ENCODE data around the gene PPP2R2C. TPM values are rescaled to one million over a fixed set of nuclear protein-coding genes. Genes with fewer than 3 reads are reported as not detected.

PPP2R2C gene
- total and polyA plus RNA-seq, 10 of the 15 experiments (the other 5 are each of a cell fraction or from before 2014, with no cell fraction given) = 0.13 to 0.15 TPM; not detected in 8

DNA sequence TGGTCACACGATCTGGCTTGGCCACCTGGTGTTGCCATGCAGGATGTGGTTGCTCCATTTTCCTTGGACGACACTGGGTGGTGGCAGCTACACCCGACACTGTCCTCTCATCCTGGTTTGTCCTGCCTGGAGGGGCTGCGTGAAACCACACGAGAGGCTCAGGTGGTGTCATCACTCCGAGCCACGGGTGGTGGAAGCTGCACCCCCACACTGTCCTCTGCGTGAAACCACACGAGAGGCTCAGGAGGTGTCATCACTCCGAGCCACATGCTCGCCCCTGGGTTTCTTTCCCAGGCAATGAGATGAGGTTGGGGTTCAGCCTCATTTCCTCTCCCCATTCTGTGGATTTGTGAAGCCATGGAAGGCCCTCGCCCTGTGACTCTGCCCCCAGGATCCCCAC is 168.5 kb downstream of the PPP2R2C start:
- peaks cover 0 to 4% of the 10 kb centered on the region in 2 experiments; a peak in 1 of 4 replicates for H3K27me3 ChIP-seq (replicated peaks in 1 of 2; ENCODE audit: control insufficient read depth in 2 of 2, insufficient read depth in 2 of 2, low read length in 1 of 2)
- ATAC-seq (no peak), DNase-seq (ENCODE audit: low read depth, low spot score) (no peak), FAIRE-seq (no peak)
- SMC1A ChIA-PET (ENCODE audit: uncharacterized antibody, unreplicated experiment) = no interaction called here
- in situ Hi-C loops (cut with MboI) = no loop called here
- no peak overlapping the region for H3K9ac ChIP-seq (ENCODE audit: control insufficient read depth, insufficient read depth, low read length)
- POLR2A ChIA-PET = no interaction called here
- no TSS peak for BruUV-seq (replicated peaks)
- peaks cover 2% of the 10 kb centered on the region; the same call in 2 of the 3 replicates for H3K9me3 ChIP-seq (replicated peaks; ENCODE audit: control insufficient read depth, insufficient read depth, low read length)
- no peak overlapping the region for H2AFZ ChIP-seq (ENCODE audit: control insufficient read depth, low read depth, low read length)
- H3K4me3 ChIP-seq = no peak overlapping the region
- RAD21 ChIA-PET (ENCODE audit: unreplicated experiment) = no interaction called here
- intact Hi-C loops (cut with micrococcal nuclease; ENCODE audit: unreplicated experiment) = no loop called here
- H3K27ac ChIP-seq (ENCODE audit: control insufficient read depth, insufficient read depth) = no peak overlapping the region
- WGBS (ENCODE audit: insufficient coverage, insufficient replicate concordance, low lambda C conversion rate, missing lambda C conversion rate) = 40% methylated on average over 12 of the region's 12 CpGs
- no peak for TF ChIP-seq SREBF2 (IDR thresholded peaks at IDR 0.05; ENCODE audit: low read length)
- H3K79me2 ChIP-seq (ENCODE audit: control insufficient read depth, insufficient read depth, low read length) = no peaks in the 10 kb centered on the region
- CTCF ChIA-PET = interaction anchor here (1.9 kb wide), 1 partner anchor 27 kb away, joined by 5 read pairs; no protein-coding TSS in a partner anchor
- no peaks in the 10 kb centered on the region for H3K4me1 ChIP-seq (ENCODE audit: control insufficient read depth, insufficient read depth, low read length)
- no peaks in the 10 kb centered on the region for H4K20me1 ChIP-seq (ENCODE audit: control insufficient read depth, insufficient read depth)
- no peaks in the 10 kb centered on the region for H3K36me3 ChIP-seq (ENCODE audit: control insufficient read depth in 2 of 2, insufficient read depth in 2 of 2, low read length in 1 of 2)
- H3K4me2 ChIP-seq (ENCODE audit: control insufficient read depth, insufficient read depth) = no peak overlapping the region

DNA sequence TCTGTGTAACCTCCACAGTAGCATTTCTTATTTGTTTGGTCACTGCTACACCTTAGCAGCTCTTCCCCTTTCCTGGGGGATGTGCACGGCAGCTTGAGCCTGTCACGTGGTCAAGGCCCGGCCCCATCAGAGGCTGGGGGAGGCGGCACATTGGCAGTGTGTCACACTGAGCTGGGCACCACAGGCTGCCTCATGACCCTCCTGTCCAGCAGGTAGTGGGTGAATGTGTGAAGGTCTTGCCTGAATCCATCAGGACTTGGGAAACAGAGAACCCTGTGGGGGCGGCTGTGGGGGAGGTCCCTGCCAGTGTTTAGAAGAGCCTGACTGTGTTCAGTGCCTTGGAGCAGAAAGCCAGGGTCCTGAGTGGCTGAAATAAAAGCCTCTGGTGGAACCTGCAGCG is 169.5 kb downstream of the PPP2R2C start:
- no peaks in the 10 kb centered on the region for H3K36me3 ChIP-seq (ENCODE audit: control insufficient read depth in 2 of 2, insufficient read depth in 2 of 2, low read length in 1 of 2)
- H3K9ac ChIP-seq (ENCODE audit: control insufficient read depth, insufficient read depth, low read length) = no peak overlapping the region
- in situ Hi-C loops (cut with MboI) = no loop called here
- 35% methylated on average over 6 of the region's 6 CpGs for WGBS (ENCODE audit: insufficient coverage, insufficient replicate concordance, low lambda C conversion rate, missing lambda C conversion rate)
- BruUV-seq (replicated peaks) = no TSS peak
- H3K4me2 ChIP-seq (ENCODE audit: control insufficient read depth, insufficient read depth) = no peak overlapping the region
- ATAC-seq = no peak
- H3K4me1 ChIP-seq (ENCODE audit: control insufficient read depth, insufficient read depth, low read length) = no peaks in the 10 kb centered on the region
- ChIA-PET POLR2A (no interaction called here), CTCF (no interaction called here), RAD21 (ENCODE audit: unreplicated experiment) (no interaction called here), SMC1A (ENCODE audit: uncharacterized antibody, unreplicated experiment) (no interaction called here)
- H3K79me2 ChIP-seq (ENCODE audit: control insufficient read depth, insufficient read depth, low read length) = no peaks in the 10 kb centered on the region
- intact Hi-C loops (cut with micrococcal nuclease; ENCODE audit: unreplicated experiment) = no loop called here
- DNase-seq (ENCODE audit: low read depth, low spot score) = no peak
- no peaks in the 10 kb centered on the region for H4K20me1 ChIP-seq (ENCODE audit: control insufficient read depth, insufficient read depth)
- H3K9me3 ChIP-seq (replicated peaks; ENCODE audit: control insufficient read depth, insufficient read depth, low read length) = no peaks in the 10 kb centered on the region
- no peak overlapping the region for H2AFZ ChIP-seq (ENCODE audit: control insufficient read depth, low read depth, low read length)
- no peak for TF ChIP-seq MEF2B (IDR thresholded peaks at IDR 0.05; ENCODE audit: partially characterized antibody, poor library complexity, severe bottlenecking)
- no peak for TF ChIP-seq RAD51 (IDR thresholded peaks at IDR 0.05)
- TF ChIP-seq, protein P1, sequence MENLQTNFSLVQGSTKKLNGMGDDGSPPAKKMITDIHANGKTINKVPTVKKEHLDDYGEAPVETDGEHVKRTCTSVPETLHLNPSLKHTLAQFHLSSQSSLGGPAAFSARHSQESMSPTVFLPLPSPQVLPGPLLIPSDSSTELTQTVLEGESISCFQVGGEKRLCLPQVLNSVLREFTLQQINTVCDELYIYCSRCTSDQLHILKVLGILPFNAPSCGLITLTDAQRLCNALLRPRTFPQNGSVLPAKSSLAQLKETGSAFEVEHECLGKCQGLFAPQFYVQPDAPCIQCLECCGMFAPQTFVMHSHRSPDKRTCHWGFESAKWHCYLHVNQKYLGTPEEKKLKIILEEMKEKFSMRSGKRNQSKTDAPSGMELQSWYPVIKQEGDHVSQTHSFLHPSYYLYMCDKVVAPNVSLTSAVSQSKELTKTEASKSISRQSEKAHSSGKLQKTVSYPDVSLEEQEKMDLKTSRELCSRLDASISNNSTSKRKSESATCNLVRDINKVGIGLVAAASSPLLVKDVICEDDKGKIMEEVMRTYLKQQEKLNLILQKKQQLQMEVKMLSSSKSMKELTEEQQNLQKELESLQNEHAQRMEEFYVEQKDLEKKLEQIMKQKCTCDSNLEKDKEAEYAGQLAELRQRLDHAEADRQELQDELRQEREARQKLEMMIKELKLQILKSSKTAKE (IDR thresholded peaks at IDR 0.05; ENCODE audit: low read depth, poor library complexity, severe bottlenecking) = no peak
- TF ChIP-seq CEBPB (IDR thresholded peaks at IDR 0.05; ENCODE audit: borderline replicate concordance in 1 of 2, low read depth in 2 of 2, low read length in 2 of 2) = no peak
- no peak for TF ChIP-seq RB1 (IDR thresholded peaks at IDR 0.05; ENCODE audit: borderline replicate concordance)
- TF ChIP-seq, protein P2, sequence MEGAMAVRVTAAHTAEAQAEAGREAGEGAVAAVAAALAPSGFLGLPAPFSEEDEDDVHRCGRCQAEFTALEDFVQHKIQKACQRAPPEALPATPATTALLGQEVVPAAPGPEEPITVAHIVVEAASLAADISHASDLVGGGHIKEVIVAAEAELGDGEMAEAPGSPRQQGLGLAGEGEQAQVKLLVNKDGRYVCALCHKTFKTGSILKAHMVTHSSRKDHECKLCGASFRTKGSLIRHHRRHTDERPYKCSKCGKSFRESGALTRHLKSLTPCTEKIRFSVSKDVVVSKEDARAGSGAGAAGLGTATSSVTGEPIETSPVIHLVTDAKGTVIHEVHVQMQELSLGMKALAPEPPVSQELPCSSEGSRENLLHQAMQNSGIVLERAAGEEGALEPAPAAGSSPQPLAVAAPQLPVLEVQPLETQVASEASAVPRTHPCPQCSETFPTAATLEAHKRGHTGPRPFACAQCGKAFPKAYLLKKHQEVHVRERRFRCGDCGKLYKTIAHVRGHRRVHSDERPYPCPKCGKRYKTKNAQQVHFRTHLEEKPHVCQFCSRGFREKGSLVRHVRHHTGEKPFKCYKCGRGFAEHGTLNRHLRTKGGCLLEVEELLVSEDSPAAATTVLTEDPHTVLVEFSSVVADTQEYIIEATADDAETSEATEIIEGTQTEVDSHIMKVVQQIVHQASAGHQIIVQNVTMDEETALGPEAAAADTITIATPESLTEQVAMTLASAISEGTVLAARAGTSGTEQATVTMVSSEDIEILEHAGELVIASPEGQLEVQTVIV (IDR thresholded peaks at IDR 0.05; ENCODE audit: borderline replicate concordance, partially characterized antibody) = no peak
- H3K4me3 ChIP-seq = no peak overlapping the region
- no peak overlapping the region for H3K27ac ChIP-seq (ENCODE audit: control insufficient read depth, insufficient read depth)
- no peak for FAIRE-seq
- peaks cover 0 to 3% of the 10 kb centered on the region in 2 experiments; a peak in 1 of 4 replicates for H3K27me3 ChIP-seq (replicated peaks in 1 of 2; ENCODE audit: control insufficient read depth in 2 of 2, insufficient read depth in 2 of 2, low read length in 1 of 2)

Measured in GM12878 (cell line).